NCI-H524 treated with DMSO at 0.1 percent for 48 hours (cell line): ENCODE measurements around the gene CEP95.
"Not testable (repeated sequence)": the region's sequence is repeated elsewhere in the genome, so short reads cannot be mapped to it uniquely, and the experiment has no call there.

Experiments
- DNase-seq: peaks from one replicate; lab custom pipeline; 2025; lab: John Stamatoyannopoulos, UW

Gene CEP95

GRCh38 chr17:64506576-64507412 is at the start of gene CEP95:
Gene CEP95 (plus strand): TSS chr17:64506977. CDS start chr17:64507098, 121 bp downstream.
- peak; percentile 99 for DNase-seq

- no peak for DNase-seq
Measured at GRCh38 chr17:64457156-64457555, 49.6 kb upstream of the CEP95 start.

DNA sequence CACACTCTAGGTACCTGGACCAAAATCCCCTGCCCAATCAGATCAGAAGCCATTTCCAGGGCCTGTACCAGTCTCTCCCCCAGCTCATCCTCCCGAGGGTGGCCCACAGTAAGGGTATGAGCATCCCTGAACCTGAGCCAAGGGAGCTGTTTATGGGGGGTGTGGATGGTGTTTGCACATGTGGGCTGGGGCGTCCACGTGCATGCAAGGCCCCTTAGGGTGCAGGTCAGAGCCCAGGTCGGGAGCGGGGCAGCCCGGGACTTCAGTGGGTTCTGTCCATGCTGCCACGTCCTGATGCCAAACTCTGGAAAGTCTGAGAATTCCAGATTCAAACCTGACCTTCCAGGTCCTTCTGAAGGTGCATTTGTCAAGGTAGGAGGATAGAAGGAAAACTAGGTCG is 48.0 kb upstream of the CEP95 start:
- no peak for DNase-seq

- DNase-seq = no peak
Measured at GRCh38 chr17:64459284-64459747, 47.5 kb upstream of the CEP95 start.

DNA sequence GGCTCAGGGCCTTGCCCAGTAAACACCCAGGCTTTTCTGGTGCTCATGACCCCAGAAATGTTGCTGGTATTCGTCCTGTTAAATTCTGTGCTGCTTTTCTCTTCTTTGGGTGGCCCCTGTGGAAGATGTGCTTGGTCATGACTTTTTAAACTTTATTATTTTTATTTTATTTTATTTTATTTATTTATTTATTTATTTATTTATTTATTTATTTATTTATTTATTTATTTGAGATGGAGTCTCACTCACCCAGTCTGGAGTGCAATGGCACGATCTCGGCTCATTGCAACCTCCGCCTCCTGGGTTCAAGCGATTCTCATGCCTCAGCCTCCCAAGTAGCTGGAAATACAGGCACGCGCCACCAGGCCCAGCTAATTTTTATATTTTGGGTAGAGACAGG is 47.0 kb upstream of the CEP95 start:
- not testable (repeated sequence) for DNase-seq

DNA sequence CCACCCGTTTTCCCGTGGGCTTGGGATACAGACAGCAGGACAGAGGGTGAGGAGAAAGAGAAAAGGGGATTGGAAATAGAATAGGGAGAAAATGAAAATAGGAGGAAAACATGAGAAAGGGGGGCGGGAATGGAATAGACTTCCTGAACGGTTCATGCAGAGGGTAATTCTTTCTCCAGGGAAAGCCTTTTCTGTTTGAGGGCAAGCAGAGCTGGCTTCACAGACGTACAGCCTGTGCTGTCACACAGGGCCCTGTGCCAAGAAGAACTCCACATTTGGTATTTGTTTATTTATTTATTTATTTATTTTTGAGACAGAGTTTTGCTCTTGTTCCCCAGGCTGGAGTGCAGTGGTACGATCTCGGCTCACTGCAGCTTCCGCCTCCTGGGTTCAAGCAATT is 45.8 kb upstream of the CEP95 start:
- DNase-seq = no peak

DNA sequence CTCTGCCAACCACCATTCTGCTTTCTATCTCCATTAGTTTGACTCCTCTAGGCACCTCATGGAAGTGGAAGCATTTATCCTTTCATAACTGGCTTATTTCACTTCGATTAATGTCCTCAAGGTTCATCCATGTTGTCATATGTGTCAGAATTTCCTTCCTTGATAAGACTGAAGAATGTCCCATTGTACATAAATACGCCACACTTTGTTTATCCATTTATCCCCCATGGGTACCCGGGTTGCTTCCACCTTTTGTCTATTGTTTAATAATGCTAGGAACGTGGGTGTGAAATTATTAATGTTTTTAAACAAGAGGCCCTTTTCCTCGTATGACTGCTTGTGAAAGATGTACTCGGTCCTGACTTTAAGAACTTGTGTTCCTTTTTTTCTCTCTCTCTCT is 45.0 kb upstream of the CEP95 start:
- DNase-seq = no peak

DNA sequence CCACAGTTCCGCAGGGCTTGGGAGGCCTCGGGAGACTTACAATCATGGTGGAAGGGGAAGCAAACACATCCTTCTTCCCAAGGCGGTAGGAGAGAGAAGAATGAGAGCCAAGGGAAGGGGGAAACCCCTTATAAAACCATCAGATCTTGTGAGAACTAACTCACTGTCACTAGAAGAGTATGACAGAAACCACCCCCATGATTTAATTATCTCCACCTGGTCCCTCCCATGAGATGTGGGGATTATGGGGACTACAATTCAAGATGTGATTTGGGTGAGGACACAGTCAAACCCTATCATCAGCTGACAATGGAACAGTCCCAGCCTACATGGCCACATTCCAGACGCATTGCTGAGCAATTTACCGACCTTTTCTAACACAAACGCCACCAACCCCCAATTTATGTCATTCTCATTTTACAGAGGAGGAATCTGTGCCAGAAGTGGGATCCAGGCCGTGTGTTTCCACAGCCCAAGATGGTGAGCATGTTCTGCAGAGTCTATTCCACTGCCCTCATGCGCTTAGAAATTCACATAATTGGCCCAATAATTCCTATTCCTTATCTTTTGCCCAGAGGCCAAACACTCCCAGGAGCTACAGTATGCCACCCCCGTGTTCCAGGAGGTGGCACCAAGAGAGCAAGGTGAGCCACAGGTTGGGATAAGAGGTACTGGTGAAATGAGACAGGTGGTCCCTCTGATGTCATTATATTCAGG is 40.6 kb upstream of the CEP95 start:
- DNase-seq = no peak

GRCh38 chr17:64466834-64467233 is 39.9 kb upstream of the CEP95 start:
- DNase-seq = not testable (repeated sequence)

DNA sequence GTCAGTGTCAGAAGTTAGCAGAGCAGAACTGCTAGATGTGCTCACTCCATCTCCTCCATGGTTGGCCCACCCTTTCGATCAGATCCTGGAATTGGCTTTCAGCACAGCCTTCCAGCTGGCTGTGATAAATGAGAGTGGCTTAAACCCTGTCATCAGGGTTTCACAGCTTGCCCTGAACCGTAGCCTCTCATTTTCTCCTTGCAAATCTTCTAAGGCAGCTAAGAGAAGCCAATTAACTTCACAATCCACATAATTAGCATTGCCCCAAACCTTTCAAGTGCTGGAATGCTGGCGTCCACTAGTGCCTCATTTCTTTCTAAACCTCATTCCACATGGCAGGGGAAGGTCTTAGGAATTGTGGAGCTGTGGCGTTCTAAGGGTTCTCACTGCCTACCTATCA is 36.2 kb upstream of the CEP95 start:
- DNase-seq = no peak

- no peak for DNase-seq
Measured at GRCh38 chr17:64471440-64471839, 35.3 kb upstream of the CEP95 start.

DNA sequence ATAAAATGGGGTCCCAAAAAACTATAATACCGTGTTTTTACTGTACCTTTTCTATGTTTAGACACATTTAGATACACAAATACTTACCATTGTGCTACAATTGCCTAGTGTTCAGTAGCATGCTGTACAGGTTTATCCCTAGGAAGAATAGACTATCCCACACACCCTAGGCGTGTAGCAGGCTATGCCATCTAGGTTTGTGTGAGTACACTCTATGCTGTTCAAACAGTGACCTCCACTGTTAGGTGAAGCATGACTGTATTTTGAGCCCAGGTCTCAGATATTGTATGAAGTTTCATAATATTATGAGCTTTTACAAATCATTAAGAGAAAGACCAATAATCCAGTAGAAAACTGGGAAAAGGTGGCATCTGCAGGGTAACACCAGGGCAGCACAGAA is 34.2 kb upstream of the CEP95 start:
- DNase-seq = no peak

GRCh38 chr17:64477849-64478248 is 28.9 kb upstream of the CEP95 start:
- no peak for DNase-seq

DNA sequence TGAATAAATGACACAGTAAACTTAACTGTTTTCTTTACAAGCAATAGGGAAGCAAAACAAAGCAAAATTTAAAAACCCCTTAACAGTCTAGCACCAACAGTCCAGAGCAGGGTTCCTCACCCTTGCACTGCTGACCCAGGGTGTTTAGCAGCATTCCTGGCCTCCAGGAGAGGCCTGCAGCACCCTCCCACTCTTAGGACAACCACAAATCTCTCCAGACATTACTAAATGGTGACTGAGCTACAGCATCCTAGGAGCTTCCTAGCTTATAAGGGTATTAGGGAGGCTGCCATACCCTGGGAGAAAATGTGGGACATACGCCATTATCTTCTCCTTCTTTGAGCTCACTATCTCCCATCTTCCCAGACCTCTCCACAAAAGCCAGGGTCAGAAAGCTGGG is 25.8 kb upstream of the CEP95 start:
- no peak for DNase-seq

- DNase-seq = no peak
Measured at GRCh38 chr17:64484380-64484779, 22.4 kb upstream of the CEP95 start.

- no peak for DNase-seq
Measured at GRCh38 chr17:64488301-64488700, 18.5 kb upstream of the CEP95 start.

DNA sequence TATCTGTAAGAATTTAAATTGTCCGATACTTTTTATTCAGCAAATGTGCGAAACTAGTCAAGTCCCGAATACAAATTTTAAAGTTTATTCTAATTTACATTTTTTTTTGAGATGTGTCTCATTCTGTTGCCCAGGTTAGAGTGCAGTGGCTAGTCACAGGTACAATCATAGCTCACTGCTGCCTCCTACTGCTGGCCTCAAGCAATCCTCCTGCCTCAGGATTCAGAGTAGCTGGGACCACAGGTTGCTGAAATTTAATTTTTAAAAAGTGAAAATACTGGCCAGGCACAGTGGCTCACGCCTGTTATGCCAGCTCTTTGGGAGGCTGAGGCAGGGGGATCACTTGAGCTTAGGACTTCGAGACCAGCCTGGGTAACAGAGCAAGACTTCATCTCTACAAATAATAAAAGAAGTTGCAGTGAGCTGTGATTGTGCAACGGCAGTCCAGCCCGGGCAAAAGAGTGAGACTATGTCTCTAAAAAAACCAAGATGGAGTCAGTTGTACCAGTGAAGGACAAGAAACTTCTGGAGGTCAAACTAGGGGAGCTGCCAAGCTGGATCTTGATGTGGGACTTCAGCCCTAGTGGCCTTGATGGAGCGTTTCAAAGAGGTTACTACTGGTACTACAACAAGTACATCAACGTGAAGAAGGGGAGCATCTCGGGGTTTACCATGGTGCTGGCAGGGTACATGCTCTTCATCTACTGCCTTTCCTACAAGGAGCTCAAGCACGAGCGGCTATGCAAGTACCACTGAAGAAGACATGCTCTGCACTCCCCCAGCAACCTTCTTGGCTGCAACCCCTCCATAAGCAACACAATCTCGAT is 15.5 kb upstream of the CEP95 start:
- DNase-seq = no peak

DNA sequence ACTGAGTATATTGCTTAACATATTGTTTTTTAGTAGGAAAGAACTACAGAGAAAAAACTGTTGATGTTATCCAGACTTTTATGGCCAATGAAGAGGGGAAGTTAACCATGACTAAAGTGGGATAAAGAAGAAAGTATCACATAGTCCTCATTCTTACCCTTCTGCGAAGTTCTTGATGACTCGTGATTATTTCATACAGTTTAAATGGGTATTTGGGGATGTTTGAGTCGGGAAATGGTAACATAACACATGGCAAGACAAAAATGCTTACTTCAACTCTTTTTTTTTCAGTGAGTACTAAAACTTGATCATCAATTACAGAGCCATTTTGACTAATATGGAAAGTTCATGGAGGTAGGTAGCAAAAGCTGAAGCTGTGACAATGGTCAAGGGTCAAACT is 14.8 kb upstream of the CEP95 start:
- no peak for DNase-seq

- no peak for DNase-seq
Measured at GRCh38 chr17:64492481-64493109, 14.2 kb upstream of the CEP95 start.

GRCh38 chr17:64494121-64494520 is 12.7 kb upstream of the CEP95 start:
- DNase-seq = no peak

- not testable (repeated sequence) for DNase-seq
Measured at GRCh38 chr17:64495300-64495699, 11.5 kb upstream of the CEP95 start.

DNA sequence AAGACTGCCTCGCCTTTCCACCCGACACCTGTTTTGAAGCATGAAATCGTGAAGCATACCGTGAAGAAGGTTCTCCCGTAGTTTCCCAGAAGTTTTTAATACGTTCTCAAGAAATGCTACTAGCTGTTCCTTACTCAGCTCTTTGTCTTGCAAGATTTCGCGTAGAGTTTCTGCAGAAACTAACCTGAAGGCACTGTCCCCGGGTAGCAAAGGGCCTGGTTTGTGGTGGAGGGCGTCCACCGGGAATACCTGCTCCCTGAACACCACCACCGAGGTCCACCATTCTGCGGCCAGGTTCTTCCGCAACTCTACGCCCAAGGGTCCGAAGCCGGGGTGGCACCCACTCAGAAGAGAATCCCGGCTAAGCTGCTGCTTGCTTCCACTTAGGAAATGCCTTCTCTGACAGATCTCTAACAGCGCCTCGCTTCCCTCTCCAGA is 10.4 kb upstream of the CEP95 start:
- no peak for DNase-seq
